Spinal cord (tissue), 10 donors: Measurements from ENCODE around the gene LTBP1. TPM values are rescaled to one million over a fixed set of nuclear protein-coding genes. Genes with fewer than 3 reads are reported as not detected.

Source experiments
- DNase-seq, 6 donors: peaks; one replicate each; pipeline versions ENCODE4 v3.0.0 to v3.0.0-alpha.2; 2013 to 2015; ENCODE audit warnings: low spot score in 6 of 6, low read depth in 4 of 6
- H3K27ac ChIP-seq: one replicate; pipeline ENCODE4 v1.5.1; 2013; ENCODE audit warnings: low read depth, low read length, control low read depth
- H3K27me3 ChIP-seq: one replicate; pipeline ENCODE4 v1.6.1; 2013; ENCODE audit warnings: low read length; ENCODE audit not compliant: control insufficient read depth, insufficient read depth
- H3K36me3 ChIP-seq: one replicate; pipeline ENCODE4 v1.6.1; 2013; ENCODE audit warnings: low read length; ENCODE audit not compliant: control insufficient read depth, insufficient read depth
- H3K4me1 ChIP-seq: one replicate; pipeline ENCODE4 v1.6.1; 2013; ENCODE audit warnings: low read length; ENCODE audit not compliant: control insufficient read depth, insufficient read depth
- H3K4me3 ChIP-seq: one replicate; pipeline ENCODE4 v1.5.1; 2013; ENCODE audit warnings: low read depth, low read length, control low read depth
- H3K9me3 ChIP-seq: one replicate; pipeline ENCODE4 v1.6.1; 2013; ENCODE audit warnings: low read length; ENCODE audit not compliant: control insufficient read depth, insufficient read depth
- WGBS: methylation state at CpG from one replicate; pipeline ENCODE4 v1.1.5; 2013; ENCODE audit warnings: missing lambda C conversion rate; ENCODE audit not compliant: insufficient coverage; 5-methylcytosine and 5-hydroxymethylcytosine counted together
- polyA plus RNA-seq, 2 donors: library from polyadenylated mRNA; unstranded; fragments of 120-200 nt; gene quantifications; one replicate each; pipeline ENCODE4 v1.2.1, GENCODE V29; 2013; ENCODE audit not compliant: insufficient read length in 2 of 2
- total RNA-seq, 2 donors: library from RNA; depleted of rRNA in 1 of 2; stranded (reverse); fragments of 120-200 nt in 1 of 2; fragments of >200 nt in 1 of 2; gene quantifications; one replicate each; pipeline versions ENCODE4 v1.2.3 to v1.2.4, GENCODE V29; 2013 to 2014
- donor health status: healthy.

The LTBP1 gene
- total and polyA plus RNA-seq, 4 donors, result 22.7 to 83.0 (median 51.7) TPM

GRCh38 chr2:33238111-33238510, 291.4 kb downstream of the LTBP1 start:
- Histone ChIP-seq H3K4me3 (no peak overlapping the region), H3K27ac (no peak overlapping the region), H3K27me3 (no peaks in the 10 kb centered on the region), H3K9me3 (no peaks in the 10 kb centered on the region), H3K36me3 (no peaks in the 10 kb centered on the region), H3K4me1 (no peaks in the 10 kb centered on the region)
- DNase-seq, result no peak
- WGBS, result no CpG with 5 or more reads among the region's 2 CpGs

- Histone ChIP-seq H3K4me3 (no peak overlapping the region), H3K36me3 (no peaks in the 10 kb centered on the region), H3K27me3 (no peaks in the 10 kb centered on the region), H3K27ac (no peak overlapping the region), H3K4me1 (no peaks in the 10 kb centered on the region), H3K9me3 (no peaks in the 10 kb centered on the region)
- 86% methylated on average over 1 of the region's 4 CpGs for WGBS
- no peak for DNase-seq
Observed at GRCh38 chr2:33240178-33240577, 293.4 kb downstream of the LTBP1 start.

- Histone ChIP-seq H3K36me3 (no peaks in the 10 kb centered on the region), H3K9me3 (no peaks in the 10 kb centered on the region), H3K4me1 (no peaks in the 10 kb centered on the region), H3K4me3 (no peak overlapping the region), H3K27ac (no peak overlapping the region), H3K27me3 (no peaks in the 10 kb centered on the region)
- no peak for DNase-seq
- WGBS, result 98% methylated on average over 3 of the region's 5 CpGs
Observed at GRCh38 chr2:33241072-33241471, 294.3 kb downstream of the LTBP1 start.

GRCh38 chr2:33241581-33241980, 294.8 kb downstream of the LTBP1 start:
- WGBS, result 60% methylated on average over 1 of the region's 3 CpGs
- no peak overlapping the region for H3K27ac ChIP-seq
- DNase-seq, result no peak
- H3K9me3 ChIP-seq, result no peaks in the 10 kb centered on the region
- no peak overlapping the region for H3K4me3 ChIP-seq
- no peaks in the 10 kb centered on the region for H3K36me3 ChIP-seq
- H3K27me3 ChIP-seq, result no peaks in the 10 kb centered on the region
- H3K4me1 ChIP-seq, result no peaks in the 10 kb centered on the region

- H3K36me3 ChIP-seq, result no peaks in the 10 kb centered on the region
- H3K27me3 ChIP-seq, result no peaks in the 10 kb centered on the region
- WGBS, result 100% methylated on average over 1 of the region's 1 CpG
- no peak for DNase-seq
- H3K4me1 ChIP-seq, result no peaks in the 10 kb centered on the region
- H3K9me3 ChIP-seq, result no peaks in the 10 kb centered on the region
- no peak overlapping the region for H3K27ac ChIP-seq
- no peak overlapping the region for H3K4me3 ChIP-seq
Observed at GRCh38 chr2:33242845-33243244, 296.1 kb downstream of the LTBP1 start.

GRCh38 chr2:33246432-33246831, 299.7 kb downstream of the LTBP1 start:
- no peaks in the 10 kb centered on the region for H3K9me3 ChIP-seq
- H3K4me3 ChIP-seq, result no peak overlapping the region
- WGBS, result 55% methylated on average over 1 of the region's 4 CpGs
- H3K27me3 ChIP-seq, result no peaks in the 10 kb centered on the region
- peak in 1 of 6 donors; percentile 30 for DNase-seq
- no peaks in the 10 kb centered on the region for H3K4me1 ChIP-seq
- H3K36me3 ChIP-seq, result peaks cover 5% of the 10 kb centered on the region
- H3K27ac ChIP-seq, result peak overlapping the region; percentile 25

GRCh38 chr2:33247365-33247764, 300.6 kb downstream of the LTBP1 start:
- H3K4me3 ChIP-seq, result no peak overlapping the region
- DNase-seq, result no peak
- no peaks in the 10 kb centered on the region for H3K27me3 ChIP-seq
- peaks cover 5% of the 10 kb centered on the region for H3K36me3 ChIP-seq
- H3K4me1 ChIP-seq, result no peaks in the 10 kb centered on the region
- peak overlapping the region; percentile 6 for H3K27ac ChIP-seq
- no CpG with 5 or more reads among the region's 1 CpG for WGBS
- H3K9me3 ChIP-seq, result no peaks in the 10 kb centered on the region

GRCh38 chr2:33250417-33251029, 303.8 kb downstream of the LTBP1 start:
- Histone ChIP-seq H3K36me3 (peaks cover 5% of the 10 kb centered on the region), H3K9me3 (no peaks in the 10 kb centered on the region), H3K27ac (no peak overlapping the region), H3K4me1 (no peaks in the 10 kb centered on the region), H3K4me3 (no peak overlapping the region), H3K27me3 (no peaks in the 10 kb centered on the region)
- no peak for DNase-seq
- WGBS, result 85% methylated on average over 5 of the region's 5 CpGs

- H3K4me3 ChIP-seq, result no peak overlapping the region
- no peaks in the 10 kb centered on the region for H3K4me1 ChIP-seq
- DNase-seq, result no peak
- no peaks in the 10 kb centered on the region for H3K27me3 ChIP-seq
- 100% methylated on average over 3 of the region's 6 CpGs for WGBS
- H3K9me3 ChIP-seq, result no peaks in the 10 kb centered on the region
- no peaks in the 10 kb centered on the region for H3K36me3 ChIP-seq
- H3K27ac ChIP-seq, result no peak overlapping the region
Observed at GRCh38 chr2:33256162-33256755, 309.5 kb downstream of the LTBP1 start.

- Histone ChIP-seq H3K4me3 (no peak overlapping the region), H3K9me3 (no peaks in the 10 kb centered on the region), H3K36me3 (no peaks in the 10 kb centered on the region), H3K4me1 (no peaks in the 10 kb centered on the region), H3K27me3 (no peaks in the 10 kb centered on the region), H3K27ac (no peak overlapping the region)
- 83% methylated on average over 2 of the region's 4 CpGs for WGBS
- no peak for DNase-seq
Observed at GRCh38 chr2:33258387-33258786, 311.6 kb downstream of the LTBP1 start.
